Stimulated activated CD4-positive, alpha-beta T cell treated with anti-CD3 and anti-CD28 coated beads, Interleukin-2, amount 100 ng/mL, for 4 hours (primary cell): ENCODE data around the gene OLFML3.
"Not testable (repeated sequence)": the region's sequence is repeated elsewhere in the genome, so short reads cannot be mapped to it uniquely, and the experiment has no call there.

Experiments used
- DNase-seq: peaks from one replicate; pipeline ENCODE4 v3.0.0-alpha.2; 2020; ENCODE audit warnings: low read depth

Gene OLFML3

GRCh38 chr1:113993072-113993471 is 13.8 kb downstream of the OLFML3 start:
- no peak for DNase-seq

GRCh38 chr1:113993766-113994165 is 14.5 kb downstream of the OLFML3 start:
- DNase-seq, result no peak

GRCh38 chr1:113995382-113995781 is 16.1 kb downstream of the OLFML3 start:
- no peak for DNase-seq

- DNase-seq, result no peak
Measured at GRCh38 chr1:113998361-113998760, 19.1 kb downstream of the OLFML3 start.

GRCh38 chr1:113999233-113999632 is 20.0 kb downstream of the OLFML3 start:
- DNase-seq, result no peak

GRCh38 chr1:113999799-114000198 is 20.5 kb downstream of the OLFML3 start:
- no peak for DNase-seq

- no peak for DNase-seq
Measured at GRCh38 chr1:114000406-114000805, 21.1 kb downstream of the OLFML3 start.

- DNase-seq, result no peak
Measured at GRCh38 chr1:114002492-114003239, 23.4 kb downstream of the OLFML3 start.

- no peak for DNase-seq
Measured at GRCh38 chr1:114003431-114003830, 24.2 kb downstream of the OLFML3 start.

- DNase-seq, result not testable (repeated sequence)
Measured at GRCh38 chr1:114006825-114007224, 27.6 kb downstream of the OLFML3 start.

GRCh38 chr1:114008480-114008941 is 29.2 kb downstream of the OLFML3 start:
- DNase-seq, result no peak

- no peak for DNase-seq
Measured at GRCh38 chr1:114008993-114009392, 29.7 kb downstream of the OLFML3 start.

- no peak for DNase-seq
Measured at GRCh38 chr1:114009393-114009792, 30.1 kb downstream of the OLFML3 start.

GRCh38 chr1:114010433-114011184 is 31.3 kb downstream of the OLFML3 start:
- DNase-seq, result no peak

- DNase-seq, result no peak
Measured at GRCh38 chr1:114011796-114012195, 32.5 kb downstream of the OLFML3 start.

- no peak for DNase-seq
Measured at GRCh38 chr1:114015075-114015474, 35.8 kb downstream of the OLFML3 start.

- DNase-seq, result not testable (repeated sequence)
Measured at GRCh38 chr1:114019724-114020123, 40.5 kb downstream of the OLFML3 start.

GRCh38 chr1:114021665-114022099 is 42.4 kb downstream of the OLFML3 start:
- no peak for DNase-seq

GRCh38 chr1:114022877-114023276 is 43.6 kb downstream of the OLFML3 start:
- DNase-seq, result no peak

- DNase-seq, result no peak
Measured at GRCh38 chr1:114023377-114023776, 44.1 kb downstream of the OLFML3 start.

GRCh38 chr1:114024049-114024448 is 44.8 kb downstream of the OLFML3 start:
- DNase-seq, result no peak

GRCh38 chr1:114025609-114026401 is 46.5 kb downstream of the OLFML3 start:
- DNase-seq, result no peak
